H9 (cell line): Measurements from ENCODE around the gene SIGLEC7. TPM values are rescaled to one million over a fixed set of nuclear protein-coding genes. Genes with fewer than 3 reads are reported as not detected.

ENCODE experiments used
- DNase-seq: peaks from one replicate; pipeline ENCODE4 v3.0.0-alpha.2; 2017
- H2AFZ ChIP-seq: one replicate; pipeline ENCODE4 v1.6.1; 2013; ENCODE audit warnings: mild to moderate bottlenecking, low read length, control low read depth, moderate library complexity
- H2AK5ac ChIP-seq: 2 replicates; pipeline ENCODE4 v1.6.1; 2013; ENCODE audit warnings: low read length, control low read depth, mixed read lengths; ENCODE audit not compliant: insufficient read length
- H2BK120ac ChIP-seq: one replicate; pipeline ENCODE4 v1.6.1; 2013; ENCODE audit warnings: low read depth, mild to moderate bottlenecking, low read length, control low read depth, inconsistent platforms; ENCODE audit not compliant: poor library complexity, severe bottlenecking
- H2BK12ac ChIP-seq: 2 replicates; pipeline ENCODE4 v1.6.1; 2013; ENCODE audit warnings: low read length, control low read depth, mixed read lengths, low read depth; ENCODE audit not compliant: insufficient read length
- H2BK15ac ChIP-seq: 2 replicates; pipeline ENCODE4 v1.6.1; 2013; ENCODE audit warnings: low read depth, low read length, control low read depth
- H2BK20ac ChIP-seq: one replicate; pipeline ENCODE4 v1.6.1; 2013; ENCODE audit warnings: low read depth, mild to moderate bottlenecking, low read length, control low read depth, inconsistent platforms; ENCODE audit not compliant: poor library complexity, severe bottlenecking
- H2BK5ac ChIP-seq: 2 replicates; pipeline ENCODE4 v1.6.1; 2013; ENCODE audit warnings: low read length, control low read depth, mixed read lengths; ENCODE audit not compliant: insufficient read length
- H3K14ac ChIP-seq: 2 replicates; pipeline ENCODE4 v1.6.1; 2013; ENCODE audit warnings: low read length, control low read depth; ENCODE audit not compliant: insufficient read depth
- H3K18ac ChIP-seq: 2 replicates; pipeline ENCODE4 v1.6.1; 2013; ENCODE audit warnings: low read depth, mild to moderate bottlenecking, mixed read lengths, low read length, control low read depth; ENCODE audit not compliant: insufficient read length
- H3K23ac ChIP-seq: 2 replicates; pipeline ENCODE4 v1.6.1; 2013; ENCODE audit warnings: low read length, control low read depth, mixed read lengths, low read depth; ENCODE audit not compliant: insufficient read length
- H3K23me2 ChIP-seq: 2 replicates; pipeline ENCODE4 v1.6.1; 2013; ENCODE audit warnings: low read depth, mild to moderate bottlenecking, mixed read lengths, low read length, control low read depth; ENCODE audit not compliant: insufficient read length, poor library complexity, severe bottlenecking
- H3K27ac ChIP-seq: 2 replicates; pipeline ENCODE4 v1.5.1; 2013; ENCODE audit warnings: low read length, control low read depth, mixed read lengths, low read depth; ENCODE audit not compliant: insufficient read length
- H3K27me3 ChIP-seq: 2 replicates; pipeline ENCODE4 v1.6.1; 2013; ENCODE audit warnings: low read length, control low read depth, inconsistent platforms; ENCODE audit not compliant: insufficient read depth
- H3K4ac ChIP-seq: 2 replicates; pipeline ENCODE4 v1.6.1; 2013; ENCODE audit warnings: low read depth, mild to moderate bottlenecking, control low read depth, inconsistent platforms, low read length, moderate library complexity
- H3K4me1 ChIP-seq: 2 replicates; pipeline ENCODE4 v1.6.1; 2013; ENCODE audit warnings: low read length, control low read depth, inconsistent platforms; ENCODE audit not compliant: insufficient read depth
- H3K4me2 ChIP-seq: 2 replicates; pipeline ENCODE4 v1.6.1; 2013; ENCODE audit warnings: low read length, control low read depth, mixed read lengths; ENCODE audit not compliant: insufficient read length, insufficient read depth
- H3K56ac ChIP-seq: 2 replicates; pipeline ENCODE4 v1.6.1; 2013; ENCODE audit warnings: low read depth, mild to moderate bottlenecking, mixed read lengths, low read length, control low read depth; ENCODE audit not compliant: insufficient read length
- H3K79me1 ChIP-seq: 2 replicates; pipeline ENCODE4 v1.6.1; 2013; ENCODE audit warnings: low read depth, mild to moderate bottlenecking, moderate library complexity, low read length, control low read depth, inconsistent platforms; ENCODE audit not compliant: insufficient read depth, poor library complexity, severe bottlenecking
- H3K79me2 ChIP-seq: 2 replicates; pipeline ENCODE4 v1.6.1; 2013; ENCODE audit warnings: low read length, control low read depth, inconsistent platforms; ENCODE audit not compliant: insufficient read depth
- H3K9ac ChIP-seq: 2 replicates; pipeline ENCODE4 v1.6.1; 2013; ENCODE audit warnings: low read length, control low read depth, mixed read lengths; ENCODE audit not compliant: insufficient read length; ENCODE audit errors: extremely low read depth
- H3K9me3 ChIP-seq: one replicate; pipeline ENCODE4 v1.6.1; 2013; ENCODE audit warnings: low read depth, low read length, inconsistent platforms; ENCODE audit not compliant: control insufficient read depth
- H3T11ph ChIP-seq: one replicate; pipeline ENCODE4 v1.6.1; 2013; ENCODE audit warnings: mild to moderate bottlenecking, low read length, control low read depth, inconsistent platforms
- H4K20me1 ChIP-seq: one replicate; pipeline ENCODE4 v1.6.1; 2013; ENCODE audit not compliant: control insufficient read depth, insufficient read length, insufficient read depth
- H4K5ac ChIP-seq: 2 replicates; pipeline ENCODE4 v1.6.1; 2013; ENCODE audit warnings: low read depth, mild to moderate bottlenecking, mixed read lengths, low read length, control low read depth; ENCODE audit not compliant: insufficient read length
- H4K8ac ChIP-seq: replicated peaks from 2 replicates; pipeline ENCODE4 v1.6.1; 2013; ENCODE audit warnings: low read length, control low read depth, mixed read lengths, low read depth; ENCODE audit not compliant: insufficient read length
- H4K91ac ChIP-seq: 2 replicates; pipeline ENCODE4 v1.6.1; 2013; ENCODE audit warnings: low read depth, mild to moderate bottlenecking, moderate library complexity, mixed read lengths, low read length, control low read depth; ENCODE audit not compliant: insufficient read length
- H3K27ac Mint-ChIP-seq, 3 experiments: 2 replicates in 2 of 3; 3 replicates in 1 of 3; pipeline ENCODE4 v1.8.0; 2020 to 2021; ENCODE audit warnings: mixed read lengths in 3 of 3, mild to moderate bottlenecking in 1 of 3, moderate library complexity in 1 of 3
- H3K27me3 Mint-ChIP-seq: 2 replicates; pipeline ENCODE4 v1.8.0; 2021; ENCODE audit warnings: low read depth, mild to moderate bottlenecking, moderate library complexity, mixed read lengths
- H3K36me3 Mint-ChIP-seq, 3 experiments: 2 replicates in 2 of 3; 3 replicates in 1 of 3; pipeline ENCODE4 v1.8.0; 2020 to 2021; ENCODE audit warnings: low read depth in 3 of 3, mixed read lengths in 3 of 3; ENCODE audit not compliant: insufficient read depth in 1 of 3
- H3K4me1 Mint-ChIP-seq, 2 experiments: 2 replicates each; pipeline ENCODE4 v1.8.0; 2020; ENCODE audit warnings: mixed read lengths in 2 of 2
- H3K4me3 Mint-ChIP-seq, 2 experiments: 2 replicates in 1 of 2; 3 replicates in 1 of 2; pipeline ENCODE4 v1.8.0; 2020 to 2021; ENCODE audit warnings: mild to moderate bottlenecking in 2 of 2, mixed read lengths in 2 of 2, moderate library complexity in 1 of 2
- H3K9me3 Mint-ChIP-seq, 2 experiments: 2 replicates in 1 of 2; 3 replicates in 1 of 2; pipeline ENCODE4 v1.8.0; 2020; ENCODE audit warnings: mild to moderate bottlenecking in 2 of 2, mixed read lengths in 2 of 2, moderate library complexity in 1 of 2
- WGBS: extraction: QIAGEN DNeasy Blood & Tissue Kit; methylation state at CpG from one replicate; pipeline ENCODE4 v1.1.7; 2013; ENCODE audit warnings: missing lambda C conversion rate, low lambda C conversion rate, mixed read lengths; ENCODE audit not compliant: insufficient read length; ENCODE audit errors: extremely low coverage; 5-methylcytosine and 5-hydroxymethylcytosine counted together
- total RNA-seq: library from RNA; stranded (reverse); gene quantifications from 2 replicates; pipeline ENCODE4 v1.2.1, GENCODE V29; 2021
- TF ChIP-seq, protein P1 (sequence below): fragments of 200-600 bp; sonication (generic); conservative IDR thresholded peaks from 3 replicates; pipeline ENCODE4 v1.8.0; 2021; ENCODE audit warnings: antibody characterized with exemption, mild to moderate bottlenecking

SIGLEC7 gene
- total RNA-seq, 1 experiment from 2014 or later, result not detected

DNA sequence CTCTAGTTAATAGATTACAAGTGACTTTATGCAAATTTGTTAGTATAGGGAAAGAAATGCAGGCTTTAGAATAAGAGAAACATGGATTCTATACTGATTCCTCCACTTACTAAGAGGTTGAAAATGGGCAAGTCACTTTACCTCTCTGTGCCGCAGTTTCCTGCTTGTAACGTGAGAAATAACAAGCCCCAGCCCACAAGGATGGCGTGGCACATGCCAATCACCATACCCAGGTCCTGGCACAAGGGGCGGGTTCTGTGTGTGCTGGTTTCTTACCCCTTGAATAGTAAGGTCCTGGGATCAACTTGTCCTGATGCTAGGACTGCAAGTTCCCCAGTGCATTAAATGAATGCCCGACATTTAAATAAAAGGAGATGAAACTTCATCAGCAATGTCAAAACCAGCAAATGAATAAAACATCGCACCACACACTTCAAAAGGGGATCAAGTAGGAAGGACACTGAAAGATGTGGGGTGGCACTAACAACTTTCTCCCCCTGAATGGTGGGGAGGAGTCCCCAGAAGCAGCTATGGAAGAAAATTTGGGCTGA, 25.3 kb upstream of the SIGLEC7 start:
- Histone ChIP-seq H3K79me2 (no peaks in the 10 kb centered on the region), H2BK12ac (no peak overlapping the region), H3K23me2 (no peaks in the 10 kb centered on the region), H2BK5ac (no peak overlapping the region), H3K79me1 (no peaks in the 10 kb centered on the region), H4K8ac (no peak overlapping the region), H3K56ac (no peak overlapping the region), H2BK15ac (no peak overlapping the region), H3K27me3 (no peaks in the 10 kb centered on the region), H2BK120ac (no peak overlapping the region), H4K20me1 (no peaks in the 10 kb centered on the region), H3K27ac (no peak overlapping the region), H3K4me1 (no peaks in the 10 kb centered on the region), H3K9me3 (no peaks in the 10 kb centered on the region), H2BK20ac (no peak overlapping the region), H2AK5ac (no peak overlapping the region), H3K23ac (no peak overlapping the region), H4K91ac (no peak overlapping the region), H3T11ph (no peak overlapping the region), H3K9ac (no peak overlapping the region), H3K4me2 (no peak overlapping the region), H2AFZ (no peak overlapping the region), H3K14ac (no peak overlapping the region), H3K4ac (no peak overlapping the region), H4K5ac (no peak overlapping the region), H3K18ac (no peak overlapping the region)
- TF ChIP-seq, protein P1, sequence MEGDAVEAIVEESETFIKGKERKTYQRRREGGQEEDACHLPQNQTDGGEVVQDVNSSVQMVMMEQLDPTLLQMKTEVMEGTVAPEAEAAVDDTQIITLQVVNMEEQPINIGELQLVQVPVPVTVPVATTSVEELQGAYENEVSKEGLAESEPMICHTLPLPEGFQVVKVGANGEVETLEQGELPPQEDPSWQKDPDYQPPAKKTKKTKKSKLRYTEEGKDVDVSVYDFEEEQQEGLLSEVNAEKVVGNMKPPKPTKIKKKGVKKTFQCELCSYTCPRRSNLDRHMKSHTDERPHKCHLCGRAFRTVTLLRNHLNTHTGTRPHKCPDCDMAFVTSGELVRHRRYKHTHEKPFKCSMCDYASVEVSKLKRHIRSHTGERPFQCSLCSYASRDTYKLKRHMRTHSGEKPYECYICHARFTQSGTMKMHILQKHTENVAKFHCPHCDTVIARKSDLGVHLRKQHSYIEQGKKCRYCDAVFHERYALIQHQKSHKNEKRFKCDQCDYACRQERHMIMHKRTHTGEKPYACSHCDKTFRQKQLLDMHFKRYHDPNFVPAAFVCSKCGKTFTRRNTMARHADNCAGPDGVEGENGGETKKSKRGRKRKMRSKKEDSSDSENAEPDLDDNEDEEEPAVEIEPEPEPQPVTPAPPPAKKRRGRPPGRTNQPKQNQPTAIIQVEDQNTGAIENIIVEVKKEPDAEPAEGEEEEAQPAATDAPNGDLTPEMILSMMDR, result no peak
- no peak overlapping the region for H3K4me3 Mint-ChIP-seq
- no peak for DNase-seq
- H3K27me3 Mint-ChIP-seq, result peaks cover 32% of the 10 kb centered on the region
- no peaks in the 10 kb centered on the region for H3K9me3 Mint-ChIP-seq
- H3K4me1 Mint-ChIP-seq, result peaks cover 5% of the 10 kb centered on the region in 2 experiments; a peak in 3 of 4 replicates
- H3K36me3 Mint-ChIP-seq, result no peaks in the 10 kb centered on the region
- no peak overlapping the region for H3K27ac Mint-ChIP-seq
- WGBS, result no CpG with 5 or more reads among the region's 6 CpGs
